ENCODE results near the gene CD47.
A peak's percentile ranks its signal among the peaks of the same experiment; 100 is the strongest.

CD47 gene

GRCh38 chr3:108091498-108092250 is 843 bp upstream of the CD47 start:
- no peak for DNase-seq (ENCODE audit: low read depth)

GRCh38 chr3:108090049-108090700 is 656 bp downstream of the CD47 start:
- peak; percentile 36 for DNase-seq (ENCODE audit: low read depth)

GRCh38 chr3:108089579-108089978 is 1.3 kb downstream of the CD47 start:
- no peak for DNase-seq (ENCODE audit: low read depth)

GRCh38 chr3:108088697-108089096 is 2.1 kb downstream of the CD47 start:
- DNase-seq (ENCODE audit: low read depth): no peak

GRCh38 chr3:108088146-108088545 is 2.7 kb downstream of the CD47 start:
- no peak for DNase-seq (ENCODE audit: low read depth)

GRCh38 chr3:108086653-108087052 is 4.2 kb downstream of the CD47 start:
- DNase-seq (ENCODE audit: low read depth): no peak

- no peak for DNase-seq (ENCODE audit: low read depth)
Observed at GRCh38 chr3:108085810-108086350, 5.0 kb downstream of the CD47 start.

- DNase-seq (ENCODE audit: low read depth): no peak
Observed at GRCh38 chr3:108085370-108085769, 5.5 kb downstream of the CD47 start.

GRCh38 chr3:108079877-108080276 is 11.0 kb downstream of the CD47 start:
- DNase-seq (ENCODE audit: low read depth): no peak

- DNase-seq (ENCODE audit: low read depth): no peak
Observed at GRCh38 chr3:108079043-108079442, 11.8 kb downstream of the CD47 start.

- no peak for DNase-seq (ENCODE audit: low read depth)
Observed at GRCh38 chr3:108076564-108076963, 14.3 kb downstream of the CD47 start.

- no peak for DNase-seq (ENCODE audit: low read depth)
Observed at GRCh38 chr3:108073764-108074431, 16.9 kb downstream of the CD47 start.

GRCh38 chr3:108071368-108071767 is 19.5 kb downstream of the CD47 start:
- DNase-seq (ENCODE audit: low read depth): no peak

- DNase-seq (ENCODE audit: low read depth): no peak
Observed at GRCh38 chr3:108070356-108070755, 20.5 kb downstream of the CD47 start.

GRCh38 chr3:108067768-108068167 is 23.1 kb downstream of the CD47 start:
- DNase-seq (ENCODE audit: low read depth): no peak

GRCh38 chr3:108065096-108065495 is 25.7 kb downstream of the CD47 start:
- DNase-seq (ENCODE audit: low read depth): no peak

- no peak for DNase-seq (ENCODE audit: low read depth)
Observed at GRCh38 chr3:108064293-108064887, 26.4 kb downstream of the CD47 start.

- no peak for DNase-seq (ENCODE audit: low read depth)
Observed at GRCh38 chr3:108062051-108062450, 28.8 kb downstream of the CD47 start.

GRCh38 chr3:108060331-108060730 is 30.5 kb downstream of the CD47 start:
- DNase-seq (ENCODE audit: low read depth): no peak

- DNase-seq (ENCODE audit: low read depth): no peak
Observed at GRCh38 chr3:108055931-108056330, 34.9 kb downstream of the CD47 start.

GRCh38 chr3:108054935-108055334 is 35.9 kb downstream of the CD47 start:
- DNase-seq (ENCODE audit: low read depth): no peak

GRCh38 chr3:108053483-108053882 is 37.3 kb downstream of the CD47 start:
- no peak for DNase-seq (ENCODE audit: low read depth)

- no peak for DNase-seq (ENCODE audit: low read depth)
Observed at GRCh38 chr3:108053067-108053466, 37.8 kb downstream of the CD47 start.

All from activated gamma-delta T cell treated with anti-CD3 and anti-CD28 coated beads, Interleukin-2, amount 50 U/mL, for 16 hours (primary cell).